Measurements from ENCODE around the gene CRELD1. TPM values are rescaled to one million over a fixed set of nuclear protein-coding genes. Genes with fewer than 3 reads are reported as not detected.
A peak's percentile ranks its signal among the peaks of the same experiment; 100 is the strongest.

Gene CRELD1
- total and polyA plus RNA-seq, 10 donors, result 17.7 to 40.9 (median 30.6) TPM

DNA sequence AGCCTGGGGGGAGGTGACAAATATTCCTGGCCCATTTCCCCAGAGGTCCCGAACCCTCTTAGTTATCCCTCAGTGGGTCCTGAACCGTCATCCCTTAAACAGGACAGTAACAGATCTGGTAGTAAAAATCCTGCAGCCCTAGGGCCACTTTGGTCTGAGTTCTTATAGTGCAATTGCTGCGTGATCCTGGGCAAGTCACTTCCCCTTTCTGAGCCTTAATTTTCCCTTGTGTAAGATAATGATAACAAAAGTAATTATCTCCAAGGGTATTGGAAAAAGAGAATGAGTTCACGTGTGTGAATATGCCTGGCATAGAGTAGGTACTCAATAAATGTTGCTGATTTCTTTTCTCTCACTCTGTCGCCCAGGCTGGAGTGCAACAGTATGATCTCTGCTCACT is 46.2 kb upstream of the CRELD1 start:
- no peak overlapping the region for H3K4me3 ChIP-seq

DNA sequence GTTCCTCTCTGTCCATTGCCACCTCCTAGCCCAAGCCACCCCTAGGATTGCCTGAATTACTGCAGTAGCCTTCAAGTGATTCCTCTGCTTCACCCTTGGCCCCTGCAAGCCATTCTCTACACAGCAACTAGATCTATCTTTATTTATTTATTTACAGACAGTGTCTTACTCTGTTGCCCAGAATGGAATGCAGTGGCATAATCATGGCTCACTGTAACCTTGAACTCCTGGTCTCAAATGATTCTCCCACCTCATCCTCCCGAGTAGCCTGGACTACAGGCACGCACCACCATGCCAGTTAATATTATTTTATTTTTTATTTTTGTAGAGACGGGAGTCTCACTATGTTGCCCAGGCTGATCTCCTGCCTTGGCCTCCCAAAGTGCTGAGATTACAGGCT is 45.1 kb upstream of the CRELD1 start:
- Histone ChIP-seq H3K4me3 (no peak overlapping the region), H3K27me3 (replicated peaks in 1 of 7) (no peaks in the 10 kb centered on the region), H3K4me1 (peaks cover 6 to 38% (median 24%) of the 10 kb centered on the region in 6 donors), H3K27ac (no peak overlapping the region), H3K36me3 (peaks cover 0 to 16% (median 9%) of the 10 kb centered on the region in 6 donors), H3K9me3 (no peaks in the 10 kb centered on the region)
- intact Hi-C loops (cut with DNase I; ENCODE audit: low total_unique reads), result no loop called here
- no peak for TF ChIP-seq POLR2A (IDR thresholded peaks at IDR 0.05)
- TF ChIP-seq POLR2AphosphoS5 (IDR thresholded peaks at IDR 0.05), result no peak
- TF ChIP-seq, protein P1, sequence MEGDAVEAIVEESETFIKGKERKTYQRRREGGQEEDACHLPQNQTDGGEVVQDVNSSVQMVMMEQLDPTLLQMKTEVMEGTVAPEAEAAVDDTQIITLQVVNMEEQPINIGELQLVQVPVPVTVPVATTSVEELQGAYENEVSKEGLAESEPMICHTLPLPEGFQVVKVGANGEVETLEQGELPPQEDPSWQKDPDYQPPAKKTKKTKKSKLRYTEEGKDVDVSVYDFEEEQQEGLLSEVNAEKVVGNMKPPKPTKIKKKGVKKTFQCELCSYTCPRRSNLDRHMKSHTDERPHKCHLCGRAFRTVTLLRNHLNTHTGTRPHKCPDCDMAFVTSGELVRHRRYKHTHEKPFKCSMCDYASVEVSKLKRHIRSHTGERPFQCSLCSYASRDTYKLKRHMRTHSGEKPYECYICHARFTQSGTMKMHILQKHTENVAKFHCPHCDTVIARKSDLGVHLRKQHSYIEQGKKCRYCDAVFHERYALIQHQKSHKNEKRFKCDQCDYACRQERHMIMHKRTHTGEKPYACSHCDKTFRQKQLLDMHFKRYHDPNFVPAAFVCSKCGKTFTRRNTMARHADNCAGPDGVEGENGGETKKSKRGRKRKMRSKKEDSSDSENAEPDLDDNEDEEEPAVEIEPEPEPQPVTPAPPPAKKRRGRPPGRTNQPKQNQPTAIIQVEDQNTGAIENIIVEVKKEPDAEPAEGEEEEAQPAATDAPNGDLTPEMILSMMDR (IDR thresholded peaks at IDR 0.05 in 8 of 11, conservative IDR thresholded peaks at IDR 0.05 in 3 of 11), result no peak
- 86 to 97% (median 91%) methylated on average over 3 of the region's 3 CpGs for WGBS, 5 donors
- peak; percentile 9 for DNase-seq

More for the DNA sequence above, 46.2 kb upstream of the CRELD1 start:
- TF ChIP-seq POLR2A (IDR thresholded peaks at IDR 0.05), result no peak
- TF ChIP-seq, protein P1 (IDR thresholded peaks at IDR 0.05 in 8 of 11, conservative IDR thresholded peaks at IDR 0.05 in 3 of 11), result no peak
- no peak for TF ChIP-seq POLR2AphosphoS5 (IDR thresholded peaks at IDR 0.05)
- DNase-seq, result peak; percentile 5
- Histone ChIP-seq H3K36me3 (peaks cover 0 to 5% (median 1%) of the 10 kb centered on the region in 6 donors), H3K9me3 (no peaks in the 10 kb centered on the region), H3K4me1 (peaks cover 6 to 28% (median 17%) of the 10 kb centered on the region in 6 donors), H3K27ac (no peak overlapping the region), H3K27me3 (replicated peaks in 1 of 7) (no peaks in the 10 kb centered on the region)
- intact Hi-C loops (cut with DNase I; ENCODE audit: low total_unique reads), result no loop called here
- WGBS, 5 donors, result 72 to 89% (median 81%) methylated on average over 5 of the region's 5 CpGs

DNA sequence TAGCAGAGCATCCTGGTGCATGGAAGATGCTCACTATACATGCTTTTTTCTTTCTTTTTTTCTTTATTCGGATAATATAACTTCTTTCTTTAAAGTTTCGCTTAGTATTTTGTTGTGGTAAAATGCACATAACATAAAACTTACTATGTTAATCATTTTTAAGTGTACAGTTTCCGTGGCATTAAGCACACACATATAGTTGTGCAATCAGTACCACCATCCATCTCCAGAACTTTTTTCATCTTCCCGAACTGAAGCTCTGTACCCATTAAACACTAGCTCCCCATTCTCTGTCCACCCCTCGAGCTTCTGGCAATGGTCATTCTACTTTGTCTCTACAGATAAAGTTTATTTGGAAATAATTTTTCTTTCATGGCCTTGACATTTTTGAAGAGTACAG is 44.2 kb upstream of the CRELD1 start:
- no peak overlapping the region for H3K4me3 ChIP-seq
- peaks cover 6 to 47% (median 27%) of the 10 kb centered on the region in 6 donors for H3K4me1 ChIP-seq
- H3K27ac ChIP-seq, result peak overlapping the region in 1 of 8 donors; percentile 96
- DNase-seq, result no peak
- TF ChIP-seq POLR2A (IDR thresholded peaks at IDR 0.05), result no peak
- TF ChIP-seq POLR2AphosphoS5 (IDR thresholded peaks at IDR 0.05), result no peak
- TF ChIP-seq, protein P1 (IDR thresholded peaks at IDR 0.05 in 8 of 11, conservative IDR thresholded peaks at IDR 0.05 in 3 of 11), result no peak
- 78 to 87% (median 81%) methylated on average over 5 of the region's 5 CpGs for whole genome bisulfite sequencing, 5 donors
- peaks cover 0 to 23% (median 13%) of the 10 kb centered on the region in 6 donors for H3K36me3 ChIP-seq
- intact Hi-C loops (cut with DNase I; ENCODE audit: low total_unique reads), result no loop called here
- no peaks in the 10 kb centered on the region for H3K27me3 ChIP-seq (replicated peaks in 1 of 7)
- H3K9me3 ChIP-seq, result no peaks in the 10 kb centered on the region

DNA sequence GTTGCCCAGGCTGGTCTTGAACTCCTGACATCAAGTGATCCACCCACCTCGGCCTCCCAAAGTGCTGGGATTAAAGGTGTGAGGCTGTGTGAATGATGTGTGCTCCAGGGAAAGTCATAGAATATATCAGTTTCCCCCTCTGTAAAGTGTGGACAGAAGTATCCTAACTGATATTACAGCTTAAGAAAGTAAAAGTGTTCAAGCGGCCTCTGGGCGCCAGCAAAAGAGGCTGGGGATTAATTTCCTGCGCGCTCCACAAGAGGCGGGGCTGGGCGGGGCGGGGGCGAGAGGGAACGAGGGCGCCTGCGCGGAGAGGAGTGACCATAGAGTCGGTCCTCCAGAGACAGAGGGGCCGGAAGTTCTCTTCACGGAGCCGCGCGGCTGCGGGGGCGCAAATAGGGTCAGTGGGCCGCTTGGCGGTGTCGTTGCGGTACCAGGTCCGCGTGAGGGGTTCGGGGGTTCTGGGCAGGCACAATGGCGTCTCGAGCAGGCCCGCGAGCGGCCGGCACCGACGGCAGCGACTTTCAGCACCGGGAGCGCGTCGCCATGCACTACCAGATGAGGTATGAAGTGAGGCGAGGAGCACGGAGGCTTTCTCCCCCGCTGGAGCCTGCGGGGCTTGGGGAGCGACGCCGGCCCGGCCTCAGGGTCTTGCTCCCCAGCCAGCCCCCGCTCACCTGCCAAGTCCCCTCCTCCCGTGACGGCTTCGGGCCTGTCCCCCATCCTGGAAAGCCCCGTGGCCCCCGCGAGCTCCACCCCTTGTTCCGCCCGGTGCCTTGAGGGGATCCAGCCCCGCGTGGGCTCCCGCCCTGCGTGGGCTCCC is 43.2 kb upstream of the CRELD1 start, which contains the start of gene JAGN1:
TSS of gene JAGN1 (plus strand) at position 362 of the 823 bp plus-strand sequence. CDS start at position 475, 113 bp downstream.
- Histone ChIP-seq H3K4me3 (peak within 1 kb of the TSS; percentile 60 to 95 (median 82)), H3K27ac (peak within 1 kb of the TSS; percentile 92 to 100 (median 97)), H3K9me3 (no peaks in the 10 kb centered on the region), H3K36me3 (peaks cover 0 to 28% (median 16%) of the 10 kb centered on the region in 6 donors), H3K4me1 (peaks cover 6 to 56% (median 31%) of the 10 kb centered on the region in 6 donors), H3K27me3 (replicated peaks in 1 of 7) (no peaks in the 10 kb centered on the region)
- 0 to 2% (median 1%) methylated on average over 32 to 62 of the region's 62 CpGs for WGBS, 5 donors
- intact Hi-C loops (cut with DNase I; ENCODE audit: low total_unique reads), result no loop called here
- TF ChIP-seq POLR2A (IDR thresholded peaks at IDR 0.05) (peak in 2 of 3 donors; percentile 17 to 71), POLR2AphosphoS5 (IDR thresholded peaks at IDR 0.05) (peak; percentile 97 to 98 (median 97))
- TF ChIP-seq, protein P1 (IDR thresholded peaks at IDR 0.05 in 8 of 11, conservative IDR thresholded peaks at IDR 0.05 in 3 of 11), result peak in 5 of 11 experiments; percentile 10 to 35 (median 25)
- DNase-seq, result peak; percentile 96
